Measurements from ENCODE around the gene HTT. TPM values are rescaled to one million over a fixed set of nuclear protein-coding genes. Genes with fewer than 3 reads are reported as not detected.

The HTT gene
- total and polyA plus RNA-seq, 10 of the 15 experiments (the other 5 are each of a cell fraction or from before 2014, with no cell fraction given) = 3.3 to 113 (median 43.3) TPM

GRCh38 chr4:3176367-3177229 is 102.1 kb downstream of the HTT start:
- peaks cover 25 to 53% of the 10 kb centered on the region in 2 experiments for H3K36me3 ChIP-seq (ENCODE audit: control insufficient read depth in 2 of 2, insufficient read depth in 2 of 2, low read length in 1 of 2)
- H4K20me1 ChIP-seq (ENCODE audit: control insufficient read depth, insufficient read depth) = no peaks in the 10 kb centered on the region; the same call in 1 of the 2 replicates
- DNase-seq (ENCODE audit: low read depth, low spot score) (no peak), ATAC-seq (no peak), FAIRE-seq (no peak)
- no peaks in the 10 kb centered on the region for H3K4me1 ChIP-seq (ENCODE audit: control insufficient read depth, insufficient read depth, low read length)
- H3K9ac ChIP-seq (ENCODE audit: control insufficient read depth, insufficient read depth, low read length) = no peak overlapping the region
- ChIA-PET SMC1A (ENCODE audit: uncharacterized antibody, unreplicated experiment) (interaction anchor here (1.0 kb wide), 1 partner anchor 16 kb away, joined by 3 read pairs; no protein-coding TSS in a partner anchor), CTCF (no interaction called here), POLR2A (interaction anchor here (0.5 kb wide), 2 partner anchors 21 to 417 kb away, joined by 6 read pairs; no protein-coding TSS in a partner anchor), RAD21 (ENCODE audit: unreplicated experiment) (no interaction called here)
- no peak overlapping the region for H3K4me3 ChIP-seq
- in situ Hi-C loops (cut with MboI) = no loop called here
- H3K27me3 ChIP-seq (replicated peaks in 1 of 2; ENCODE audit: control insufficient read depth in 2 of 2, insufficient read depth in 2 of 2, low read length in 1 of 2) = no peaks in the 10 kb centered on the region
- intact Hi-C loops (cut with micrococcal nuclease; ENCODE audit: unreplicated experiment) = no loop called here
- H3K27ac ChIP-seq (ENCODE audit: control insufficient read depth, insufficient read depth) = no peak overlapping the region
- no peaks in the 10 kb centered on the region for H3K79me2 ChIP-seq (ENCODE audit: control insufficient read depth, insufficient read depth, low read length)
- BruUV-seq (replicated peaks) = no TSS peak
- H3K4me2 ChIP-seq (ENCODE audit: control insufficient read depth, insufficient read depth) = no peak overlapping the region
- no peaks in the 10 kb centered on the region for H3K9me3 ChIP-seq (replicated peaks; ENCODE audit: control insufficient read depth, insufficient read depth, low read length)
- WGBS (ENCODE audit: insufficient coverage, insufficient replicate concordance, low lambda C conversion rate, missing lambda C conversion rate) = 93% methylated on average over 11 of the region's 11 CpGs
- H2AFZ ChIP-seq (ENCODE audit: control insufficient read depth, low read depth, low read length) = no peak overlapping the region
- no peak for TF ChIP-seq ZNF592 (IDR thresholded peaks at IDR 0.05)
- TF ChIP-seq SRF (IDR thresholded peaks at IDR 0.05; ENCODE audit: low read depth in 2 of 2, low read length in 2 of 2) = no peak
- no peak for TF ChIP-seq SPI1 (IDR thresholded peaks at IDR 0.05; ENCODE audit: borderline replicate concordance, insufficient read depth, low read depth, low read length)
- no peak for TF ChIP-seq CUX1 (IDR thresholded peaks at IDR 0.05; ENCODE audit: insufficient replicate concordance, low read depth, low read length)
- no peak for TF ChIP-seq CEBPZ (IDR thresholded peaks at IDR 0.05; ENCODE audit: low read depth, low read length)
- no peak for TF ChIP-seq JUNB (IDR thresholded peaks at IDR 0.05)
- TF ChIP-seq BMI1 (IDR thresholded peaks at IDR 0.05; ENCODE audit: borderline replicate concordance) = no peak
- no peak for TF ChIP-seq HDAC6 (IDR thresholded peaks at IDR 0.05; ENCODE audit: unreplicated experiment)
- no peak for TF ChIP-seq POLR2AphosphoS2 (IDR thresholded peaks at IDR 0.05; ENCODE audit: low read depth, low read length)

All from GM12878 (cell line).